ENCODE measurements around the gene CFDP1.

DNA sequence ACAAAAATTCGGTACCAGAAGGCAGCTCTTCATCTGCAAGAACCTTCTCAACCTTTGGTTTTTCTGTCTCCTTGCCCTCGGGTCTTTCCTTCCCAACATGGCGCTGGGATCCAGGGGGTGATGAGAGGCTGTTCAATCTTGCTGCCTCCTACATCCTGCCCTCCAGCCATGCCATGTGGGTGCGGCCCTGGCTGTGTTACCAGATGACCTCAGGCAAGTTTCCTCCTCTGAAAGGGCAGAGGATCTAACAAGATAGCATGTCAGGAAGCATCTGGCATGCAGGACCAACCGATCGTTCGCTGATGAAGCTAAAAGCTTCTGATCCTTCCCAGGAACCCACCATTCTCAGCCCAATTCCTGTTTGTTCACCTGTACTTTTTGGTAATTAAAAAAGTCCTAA lies 145.1 kb downstream of the CFDP1 start:
- TF ChIP-seq, protein P1, sequence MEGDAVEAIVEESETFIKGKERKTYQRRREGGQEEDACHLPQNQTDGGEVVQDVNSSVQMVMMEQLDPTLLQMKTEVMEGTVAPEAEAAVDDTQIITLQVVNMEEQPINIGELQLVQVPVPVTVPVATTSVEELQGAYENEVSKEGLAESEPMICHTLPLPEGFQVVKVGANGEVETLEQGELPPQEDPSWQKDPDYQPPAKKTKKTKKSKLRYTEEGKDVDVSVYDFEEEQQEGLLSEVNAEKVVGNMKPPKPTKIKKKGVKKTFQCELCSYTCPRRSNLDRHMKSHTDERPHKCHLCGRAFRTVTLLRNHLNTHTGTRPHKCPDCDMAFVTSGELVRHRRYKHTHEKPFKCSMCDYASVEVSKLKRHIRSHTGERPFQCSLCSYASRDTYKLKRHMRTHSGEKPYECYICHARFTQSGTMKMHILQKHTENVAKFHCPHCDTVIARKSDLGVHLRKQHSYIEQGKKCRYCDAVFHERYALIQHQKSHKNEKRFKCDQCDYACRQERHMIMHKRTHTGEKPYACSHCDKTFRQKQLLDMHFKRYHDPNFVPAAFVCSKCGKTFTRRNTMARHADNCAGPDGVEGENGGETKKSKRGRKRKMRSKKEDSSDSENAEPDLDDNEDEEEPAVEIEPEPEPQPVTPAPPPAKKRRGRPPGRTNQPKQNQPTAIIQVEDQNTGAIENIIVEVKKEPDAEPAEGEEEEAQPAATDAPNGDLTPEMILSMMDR (IDR thresholded peaks at IDR 0.05; ENCODE audit: low read length): no peak
- TF ChIP-seq EZH2 (IDR thresholded peaks at IDR 0.05; ENCODE audit: borderline replicate concordance, low read length): no peak

Data from OCI-LY1 (cell line).